ENCODE measurements around the gene GLOD5. TPM values are rescaled to one million over a fixed set of nuclear protein-coding genes. Genes with fewer than 3 reads are reported as not detected.
A peak's percentile ranks its signal among the peaks of the same experiment; 100 is the strongest.

GLOD5 gene
- total RNA-seq, 1 donor from 2014 or later: not detected

DNA sequence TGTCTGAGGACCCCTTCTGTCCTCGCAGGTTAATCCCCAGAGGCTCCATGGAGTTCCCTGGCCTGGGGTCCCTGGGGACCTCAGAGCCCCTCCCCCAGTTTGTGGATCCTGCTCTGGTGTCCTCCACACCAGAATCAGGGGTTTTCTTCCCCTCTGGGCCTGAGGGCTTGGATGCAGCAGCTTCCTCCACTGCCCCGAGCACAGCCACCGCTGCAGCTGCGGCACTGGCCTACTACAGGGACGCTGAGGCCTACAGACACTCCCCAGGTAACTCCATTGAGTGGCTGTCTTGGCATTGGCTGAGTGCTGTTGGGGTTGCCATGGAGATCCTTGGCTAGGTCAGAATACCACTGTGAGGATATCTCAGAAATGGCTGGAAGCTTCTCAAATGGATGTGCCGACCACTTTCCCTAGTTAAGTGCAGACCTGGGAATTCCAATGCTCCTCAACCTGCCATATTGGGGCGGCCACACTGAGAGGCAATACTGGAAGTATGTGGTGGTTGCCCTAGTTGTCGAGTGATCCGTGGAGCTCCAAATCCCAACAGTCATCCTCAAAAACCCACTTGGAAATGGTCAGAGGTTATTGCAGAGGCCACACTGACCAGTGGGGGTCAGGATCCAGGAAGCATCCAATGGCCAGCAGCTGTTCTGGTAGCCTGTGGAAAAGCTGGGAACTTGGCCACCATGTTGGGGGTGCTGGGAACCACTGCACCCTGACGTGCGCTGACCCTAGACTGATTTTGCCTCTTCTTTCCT lies 29.7 kb downstream of the GLOD5 start:
- Mint-ChIP-seq H3K4me1 (ENCODE audit: unreplicated experiment) (peaks cover 6% of the 10 kb centered on the region), H3K4me3 (ENCODE audit: unreplicated experiment) (no peak overlapping the region), H3K9me3 (ENCODE audit: unreplicated experiment) (no peaks in the 10 kb centered on the region), H3K27ac (ENCODE audit: unreplicated experiment) (no peak overlapping the region), H3K27me3 (ENCODE audit: unreplicated experiment) (peaks cover 1% of the 10 kb centered on the region), H3K36me3 (ENCODE audit: low read depth, unreplicated experiment) (no peaks in the 10 kb centered on the region)
- no peak for TF ChIP-seq CTCF (IDR thresholded peaks at IDR 0.05; ENCODE audit: unreplicated experiment)
- DNase-seq (ENCODE audit: low spot score): no peak

- DNase-seq (ENCODE audit: low spot score): no peak
- no peak overlapping the region for H3K4me3 Mint-ChIP-seq (ENCODE audit: unreplicated experiment)
- no peak overlapping the region for H3K27ac Mint-ChIP-seq (ENCODE audit: unreplicated experiment)
- no peaks in the 10 kb centered on the region for H3K36me3 Mint-ChIP-seq (ENCODE audit: low read depth, unreplicated experiment)
- H3K9me3 Mint-ChIP-seq (ENCODE audit: unreplicated experiment): no peaks in the 10 kb centered on the region
- peaks cover 6% of the 10 kb centered on the region for H3K4me1 Mint-ChIP-seq (ENCODE audit: unreplicated experiment)
- TF ChIP-seq CTCF (IDR thresholded peaks at IDR 0.05; ENCODE audit: unreplicated experiment): no peak
- H3K27me3 Mint-ChIP-seq (ENCODE audit: unreplicated experiment): peaks cover 2% of the 10 kb centered on the region
Measured at GRCh38 chrX:48792219-48792618, 30.7 kb downstream of the GLOD5 start.

- Mint-ChIP-seq H3K4me3 (ENCODE audit: unreplicated experiment) (no peak overlapping the region), H3K27me3 (ENCODE audit: unreplicated experiment) (peaks cover 2% of the 10 kb centered on the region)
Measured at GRCh38 chrX:48793935-48794334, 32.4 kb downstream of the GLOD5 start.

DNA sequence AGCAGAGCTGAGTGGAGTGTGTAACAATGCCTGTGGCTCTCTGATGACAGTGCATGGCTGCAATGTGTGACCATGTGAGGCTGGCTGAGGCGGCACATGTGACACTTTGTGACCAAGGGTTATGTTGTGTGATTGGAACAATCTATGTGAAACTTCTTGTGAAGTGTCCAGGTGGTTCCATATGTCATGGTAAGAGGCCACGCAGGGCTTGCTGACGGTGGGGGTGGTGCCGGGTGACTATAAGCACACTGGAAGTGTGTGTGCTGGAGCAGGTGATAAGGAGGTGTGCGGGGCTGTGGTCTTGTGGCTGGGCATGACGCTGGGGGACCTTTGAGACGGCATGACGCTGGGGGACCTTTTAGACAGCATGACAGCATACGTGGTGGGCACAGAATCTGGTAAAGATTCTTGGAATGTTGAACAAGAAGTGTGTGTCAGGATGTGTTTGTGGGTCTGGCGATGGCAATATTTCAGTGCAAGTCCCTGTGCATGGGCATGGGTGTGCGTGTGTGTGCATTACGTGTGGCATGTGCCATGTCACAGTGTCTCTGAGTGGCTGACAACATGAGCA lies 32.9 kb downstream of the GLOD5 start:
- TF ChIP-seq CTCF (IDR thresholded peaks at IDR 0.05; ENCODE audit: unreplicated experiment): no peak
- H3K4me3 Mint-ChIP-seq (ENCODE audit: unreplicated experiment): peak overlapping the region; percentile 47
- peak overlapping the region; percentile 36 for H3K27ac Mint-ChIP-seq (ENCODE audit: unreplicated experiment)
- DNase-seq (ENCODE audit: low spot score): no peak
- H3K4me1 Mint-ChIP-seq (ENCODE audit: unreplicated experiment): peaks cover 6% of the 10 kb centered on the region
- H3K27me3 Mint-ChIP-seq (ENCODE audit: unreplicated experiment): peaks cover 2% of the 10 kb centered on the region
- no peaks in the 10 kb centered on the region for H3K36me3 Mint-ChIP-seq (ENCODE audit: low read depth, unreplicated experiment)
- H3K9me3 Mint-ChIP-seq (ENCODE audit: unreplicated experiment): no peaks in the 10 kb centered on the region

More at GRCh38 chrX:48793935-48794334, 32.4 kb downstream of the GLOD5 start:
- no peak for DNase-seq (ENCODE audit: low spot score)
- Mint-ChIP-seq H3K9me3 (ENCODE audit: unreplicated experiment) (no peaks in the 10 kb centered on the region), H3K36me3 (ENCODE audit: low read depth, unreplicated experiment) (no peaks in the 10 kb centered on the region), H3K27ac (ENCODE audit: unreplicated experiment) (no peak overlapping the region), H3K4me1 (ENCODE audit: unreplicated experiment) (peaks cover 6% of the 10 kb centered on the region)
- TF ChIP-seq CTCF (IDR thresholded peaks at IDR 0.05; ENCODE audit: unreplicated experiment): no peak

GRCh38 chrX:48794911-48795515 lies 33.5 kb downstream of the GLOD5 start:
- Mint-ChIP-seq H3K9me3 (ENCODE audit: unreplicated experiment) (no peaks in the 10 kb centered on the region), H3K27me3 (ENCODE audit: unreplicated experiment) (peaks cover 2% of the 10 kb centered on the region)

More at GRCh38 chrX:48794911-48795515, 33.5 kb downstream of the GLOD5 start:
- Mint-ChIP-seq H3K36me3 (ENCODE audit: low read depth, unreplicated experiment) (no peaks in the 10 kb centered on the region), H3K4me3 (ENCODE audit: unreplicated experiment) (no peak overlapping the region), H3K4me1 (ENCODE audit: unreplicated experiment) (peaks cover 6% of the 10 kb centered on the region), H3K27ac (ENCODE audit: unreplicated experiment) (peak overlapping the region; percentile 36)
- no peak for TF ChIP-seq CTCF (IDR thresholded peaks at IDR 0.05; ENCODE audit: unreplicated experiment)
- DNase-seq (ENCODE audit: low spot score): no peak

Measured in endothelial cell (in vitro differentiated cells).